GM12878 (cell line): ENCODE data around the gene MCUB. TPM values are rescaled to one million over a fixed set of nuclear protein-coding genes. Genes with fewer than 3 reads are reported as not detected.

Source experiments
- ATAC-seq: fragments of 200-7000 bp; cut with Tn5 transposase; 3 replicates; pipeline ENCODE4 v1.9.1; 2020; ENCODE audit warnings: mild to moderate bottlenecking, moderate library complexity
- BruUV-seq: library from RNA; stranded (reverse); fragments of 400-500 nt; replicated peaks from 2 replicates; lab custom pipeline; 2021; lab: Mats Ljungman, UMichigan
- CTCF ChIA-PET: fragments of 300-600 bp; sonication (Branson Sonifier 250); formaldehyde crosslinking; extraction: SDS; loops from one replicate; lab custom pipeline; 2021; ENCODE audit warnings: inconsistent platforms; lab: Yijun Ruan, JAX
- POLR2A ChIA-PET: fragments of 350-600 bp; formaldehyde crosslinking; extraction: SDS; loops from one replicate; lab custom pipeline; 2021; ENCODE audit warnings: inconsistent platforms; lab: Charles Lee
- RAD21 ChIA-PET: fragments of 300-600 bp; sonication (Branson Sonifier 250); formaldehyde crosslinking; loops from one replicate; lab custom pipeline; 2023; ENCODE audit warnings: antibody characterized with exemption; ENCODE audit not compliant: unreplicated experiment; lab: Charles Lee
- SMC1A ChIA-PET: fragments of 300-600 bp; sonication (Branson Sonifier 250); formaldehyde crosslinking; loops from one replicate; lab custom pipeline; 2023; ENCODE audit not compliant: unreplicated experiment, uncharacterized antibody; lab: Charles Lee
- DNase-seq: peaks from one replicate; pipeline ENCODE4 v3.0.0-alpha.2; 2011; ENCODE audit warnings: low read depth, low spot score
- FAIRE-seq: peaks from 3 replicates; lab custom pipeline; 2011; peaks lifted over from hg19 to GRCh38; lab: Jason Lieb, UNC
- H2AFZ ChIP-seq: 2 replicates; pipeline ENCODE4 v1.6.0; 2011; ENCODE audit warnings: low read depth, low read length, control low read depth; ENCODE audit not compliant: control insufficient read depth
- H3K27ac ChIP-seq: 2 replicates; pipeline ENCODE4 v1.5.1; 2011; ENCODE audit warnings: control low read depth; ENCODE audit not compliant: control insufficient read depth, insufficient read depth
- H3K27me3 ChIP-seq, 2 experiments: replicated peaks in 1 of 2; 2 replicates each; pipeline versions ENCODE4 v1.6.0 to v1.6.1; 2011; ENCODE audit warnings: low read length in 1 of 2; ENCODE audit not compliant: control insufficient read depth in 2 of 2, insufficient read depth in 2 of 2
- H3K36me3 ChIP-seq, 2 experiments: 2 replicates each; pipeline ENCODE4 v1.5.1; 2011; ENCODE audit warnings: low read length in 1 of 2; ENCODE audit not compliant: control insufficient read depth in 2 of 2, insufficient read depth in 2 of 2
- H3K4me1 ChIP-seq: 2 replicates; pipeline ENCODE4 v1.6.1; 2011; ENCODE audit warnings: mild to moderate bottlenecking, low read length, moderate library complexity, mixed read lengths; ENCODE audit not compliant: control insufficient read depth, insufficient read depth
- H3K4me2 ChIP-seq: 2 replicates; pipeline ENCODE4 v1.6.0; 2011; ENCODE audit warnings: control low read depth; ENCODE audit not compliant: control insufficient read depth, insufficient read depth
- H3K4me3 ChIP-seq: fragments of 200-600 bp; sonication (generic); 2 replicates; pipeline ENCODE4 v1.5.1; 2016
- H3K79me2 ChIP-seq: 2 replicates; pipeline ENCODE4 v1.6.0; 2011; ENCODE audit warnings: low read length; ENCODE audit not compliant: control insufficient read depth, insufficient read depth
- H3K9ac ChIP-seq: 2 replicates; pipeline ENCODE4 v1.8.0; 2011; ENCODE audit warnings: low read length, control low read depth, mixed read lengths; ENCODE audit not compliant: control insufficient read depth, insufficient read depth
- H3K9me3 ChIP-seq: replicated peaks from 3 replicates; pipeline ENCODE4 v1.5.1; 2011; ENCODE audit warnings: mild to moderate bottlenecking, low read length; ENCODE audit not compliant: control insufficient read depth, insufficient read depth
- H4K20me1 ChIP-seq: 2 replicates; pipeline ENCODE4 v1.6.0; 2011; ENCODE audit not compliant: control insufficient read depth, insufficient read depth
- ATF7 ChIP-seq: fragments of 450-650 bp; IDR thresholded peaks from 2 replicates; pipeline ENCODE4 v1.6.1; 2016; ENCODE audit warnings: low read depth, mild to moderate bottlenecking
- BHLHE40 ChIP-seq, 2 experiments: fragments of 450-650 bp in 1 of 2; IDR thresholded peaks; 2 replicates each; pipeline ENCODE4 v1.6.1; 2011 to 2017; ENCODE audit warnings: low read depth in 2 of 2, borderline replicate concordance in 1 of 2, improper control_type of control experiment in 1 of 2, low read length in 1 of 2, mild to moderate bottlenecking in 1 of 2
- CBFB ChIP-seq: IDR thresholded peaks from 2 replicates; pipeline ENCODE4 v1.6.1; 2016; ENCODE audit warnings: antibody characterized with exemption, low read depth
- CHD2 ChIP-seq: IDR thresholded peaks from 2 replicates; pipeline ENCODE4 v1.6.1; 2011; ENCODE audit warnings: low read depth, low read length, improper control_type of control experiment, borderline replicate concordance
- CREM ChIP-seq: IDR thresholded peaks from 2 replicates; pipeline ENCODE4 v1.6.1; 2014; ENCODE audit warnings: antibody characterized with exemption, low read depth
- EZH2 ChIP-seq: IDR thresholded peaks from 2 replicates; pipeline ENCODE4 v1.6.1; 2012; ENCODE audit warnings: low read depth, mild to moderate bottlenecking, control low read depth, inconsistent platforms, low read length, borderline replicate concordance; ENCODE audit not compliant: control insufficient read depth
- FOS ChIP-seq: IDR thresholded peaks from 3 replicates; pipeline ENCODE4 v1.6.1; 2011; ENCODE audit warnings: borderline replicate concordance; ENCODE audit not compliant: insufficient read length; ENCODE audit errors: extremely low read depth
- GATAD2B ChIP-seq: fragments of 450-650 bp; conservative IDR thresholded peaks from 2 replicates; pipeline ENCODE4 v1.6.1; 2017; ENCODE audit warnings: low read depth, mild to moderate bottlenecking, moderate library complexity
- MXI1 ChIP-seq: fragments of 150-350 bp; IDR thresholded peaks from 2 replicates; pipeline ENCODE4 v1.6.1; 2011; ENCODE audit warnings: low read depth, mild to moderate bottlenecking, inconsistent platforms, low read length, improper control_type of control experiment
- NRF1 ChIP-seq: conservative IDR thresholded peaks from 2 replicates; pipeline ENCODE4 v1.6.1; 2011; ENCODE audit warnings: mild to moderate bottlenecking, low read depth, low read length, improper control_type of control experiment
- SIN3A ChIP-seq: IDR thresholded peaks from 2 replicates; pipeline ENCODE4 v1.6.1; 2012; ENCODE audit warnings: low read depth, low read length, improper control_type of control experiment
- SP1 ChIP-seq: IDR thresholded peaks from one replicate; pipeline ENCODE4 v1.6.1; 2011; ENCODE audit warnings: low read depth, low read length
- WRNIP1 ChIP-seq: IDR thresholded peaks from 2 replicates; pipeline ENCODE4 v1.6.1; 2011; ENCODE audit warnings: low read depth, low read length, improper control_type of control experiment, borderline replicate concordance
- ZNF207 ChIP-seq: fragments of 450-650 bp; IDR thresholded peaks from 2 replicates; pipeline ENCODE4 v1.6.1; 2014; ENCODE audit warnings: antibody characterized with exemption, mild to moderate bottlenecking, borderline replicate concordance
- WGBS: methylation state at CpG from one replicate; pipeline ENCODE4 v1.1.6; 2016; ENCODE audit warnings: low lambda C conversion rate; ENCODE audit not compliant: insufficient replicate concordance, insufficient coverage; ENCODE audit errors: missing lambda C conversion rate; 5-methylcytosine and 5-hydroxymethylcytosine counted together
- in situ Hi-C: fragments of 300-500 bp; cut with MboI; formaldehyde crosslinking; loops from 9 replicates; pipeline ENCODE4 v1.14.3; 2018; ENCODE audit warnings: mixed read lengths
- intact Hi-C: fragments of 100-400 bp; cut with micrococcal nuclease; formaldehyde crosslinking; loops from one replicate; pipeline ENCODE4 v1.14.2; 2022; ENCODE audit not compliant: unreplicated experiment
- polyA plus RNA-seq, 11 experiments: library from polyadenylated mRNA; depleted of rRNA in 4 of 11; unstranded in 6 of 11; stranded (reverse) in 5 of 11; fragments of >200 nt; fragmentation: Nextera tagmentation in 4 of 11; fragmentation: Illumina TruSeq in 1 of 11; extraction: Ambion mirVana in 4 of 11; extraction: Trizol in 1 of 11; gene quantifications; 1 replicate in 1 of 11; 2 replicates in 10 of 11; pipeline versions ENCODE4 v1.2.1 to v1.2.3, GENCODE V29; 2011 to 2016; ENCODE audit warnings: inconsistent platforms in 2 of 11, missing spikeins in 2 of 11, low read depth in 1 of 11
- total RNA-seq, 4 experiments: library from RNA; depleted of rRNA in 3 of 4; stranded (reverse); fragments of >200 nt in 3 of 4; fragmentation: Illumina TruSeq in 1 of 4; extraction: Trizol in 1 of 4; gene quantifications; 2 replicates each; pipeline versions ENCODE4 v1.2.1 to v1.2.3, GENCODE V29; 2013 to 2021
- TF ChIP-seq, protein P1 (sequence below): IDR thresholded peaks from 2 replicates; pipeline ENCODE4 v1.6.1; 2012; ENCODE audit warnings: low read length, inconsistent platforms
- TF ChIP-seq, protein P2 (sequence below): fragments of 450-650 bp; formaldehyde crosslinking; IDR thresholded peaks from 2 replicates; pipeline ENCODE4 v1.4.0; 2020; ENCODE audit warnings: mild to moderate bottlenecking, moderate library complexity
- TF ChIP-seq, protein P3 (sequence below): fragments of 450-650 bp; IDR thresholded peaks from 2 replicates; pipeline ENCODE4 v1.6.1; 2016; ENCODE audit warnings: mild to moderate bottlenecking, moderate library complexity, borderline replicate concordance

MCUB gene
- total and polyA plus RNA-seq, 10 of the 15 experiments (the other 5 are each of a cell fraction or from before 2014, with no cell fraction given), result 4.7 to 63.7 (median 39.4) TPM

DNA sequence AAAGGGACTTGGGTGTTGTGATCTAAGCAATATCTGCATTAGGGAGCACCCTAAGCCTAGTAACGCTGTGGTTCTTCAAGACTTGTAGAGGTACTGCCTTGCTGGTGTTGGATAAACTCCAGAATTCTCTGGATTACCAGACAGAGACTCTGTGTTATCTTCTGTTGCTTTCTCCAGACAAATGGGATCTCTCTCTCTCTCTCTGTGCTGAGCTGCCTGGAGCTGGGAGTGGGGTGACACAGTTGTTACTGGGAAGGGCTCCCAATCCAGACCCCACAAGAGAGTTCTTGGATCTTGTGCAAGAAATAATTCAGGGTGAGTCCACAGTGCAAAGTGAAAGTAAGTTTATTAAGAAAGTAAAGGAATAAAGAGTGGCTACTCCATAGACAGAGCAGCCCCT, 48.8 kb downstream of the MCUB start:
- intact Hi-C loops, result no loop called here
- H3K4me1 ChIP-seq, result no peaks in the 10 kb centered on the region
- no peak overlapping the region for H3K4me3 ChIP-seq
- no peak overlapping the region for H3K4me2 ChIP-seq
- no peak overlapping the region for H2AFZ ChIP-seq
- no peak overlapping the region for H3K27ac ChIP-seq
- H4K20me1 ChIP-seq, result no peaks in the 10 kb centered on the region
- ChIA-PET CTCF (no interaction called here), POLR2A (no interaction called here), RAD21 (no interaction called here), SMC1A (no interaction called here)
- H3K9me3 ChIP-seq, result peaks cover 4% of the 10 kb centered on the region
- ATAC-seq (no peak), FAIRE-seq (no peak), DNase-seq (no peak)
- 89% methylated on average over 1 of the region's 1 CpG for WGBS
- H3K79me2 ChIP-seq, result no peaks in the 10 kb centered on the region
- in situ Hi-C loops, result no loop called here
- peaks cover 0 to 2% of the 10 kb centered on the region in 2 experiments; a peak in 2 of 4 replicates for H3K36me3 ChIP-seq
- BruUV-seq, result no TSS peak
- no peak overlapping the region for H3K9ac ChIP-seq
- H3K27me3 ChIP-seq, result no peaks in the 10 kb centered on the region
- TF ChIP-seq SIN3A (no peak), ATF7 (no peak), SP1 (no peak), CREM (no peak), WRNIP1 (no peak), ZNF207 (no peak), GATAD2B (no peak), CBFB (no peak), FOS (no peak), CHD2 (no peak), NRF1 (no peak), BHLHE40 (IDR thresholded peaks at IDR 0.05; ENCODE audit: borderline replicate concordance in 1 of 2, low read depth in 2 of 2, low read length in 1 of 2) (no peak), EZH2 (no peak), MXI1 (no peak)
- TF ChIP-seq, protein P1, sequence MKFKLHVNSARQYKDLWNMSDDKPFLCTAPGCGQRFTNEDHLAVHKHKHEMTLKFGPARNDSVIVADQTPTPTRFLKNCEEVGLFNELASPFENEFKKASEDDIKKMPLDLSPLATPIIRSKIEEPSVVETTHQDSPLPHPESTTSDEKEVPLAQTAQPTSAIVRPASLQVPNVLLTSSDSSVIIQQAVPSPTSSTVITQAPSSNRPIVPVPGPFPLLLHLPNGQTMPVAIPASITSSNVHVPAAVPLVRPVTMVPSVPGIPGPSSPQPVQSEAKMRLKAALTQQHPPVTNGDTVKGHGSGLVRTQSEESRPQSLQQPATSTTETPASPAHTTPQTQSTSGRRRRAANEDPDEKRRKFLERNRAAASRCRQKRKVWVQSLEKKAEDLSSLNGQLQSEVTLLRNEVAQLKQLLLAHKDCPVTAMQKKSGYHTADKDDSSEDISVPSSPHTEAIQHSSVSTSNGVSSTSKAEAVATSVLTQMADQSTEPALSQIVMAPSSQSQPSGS, result no peak
- TF ChIP-seq, protein P2, sequence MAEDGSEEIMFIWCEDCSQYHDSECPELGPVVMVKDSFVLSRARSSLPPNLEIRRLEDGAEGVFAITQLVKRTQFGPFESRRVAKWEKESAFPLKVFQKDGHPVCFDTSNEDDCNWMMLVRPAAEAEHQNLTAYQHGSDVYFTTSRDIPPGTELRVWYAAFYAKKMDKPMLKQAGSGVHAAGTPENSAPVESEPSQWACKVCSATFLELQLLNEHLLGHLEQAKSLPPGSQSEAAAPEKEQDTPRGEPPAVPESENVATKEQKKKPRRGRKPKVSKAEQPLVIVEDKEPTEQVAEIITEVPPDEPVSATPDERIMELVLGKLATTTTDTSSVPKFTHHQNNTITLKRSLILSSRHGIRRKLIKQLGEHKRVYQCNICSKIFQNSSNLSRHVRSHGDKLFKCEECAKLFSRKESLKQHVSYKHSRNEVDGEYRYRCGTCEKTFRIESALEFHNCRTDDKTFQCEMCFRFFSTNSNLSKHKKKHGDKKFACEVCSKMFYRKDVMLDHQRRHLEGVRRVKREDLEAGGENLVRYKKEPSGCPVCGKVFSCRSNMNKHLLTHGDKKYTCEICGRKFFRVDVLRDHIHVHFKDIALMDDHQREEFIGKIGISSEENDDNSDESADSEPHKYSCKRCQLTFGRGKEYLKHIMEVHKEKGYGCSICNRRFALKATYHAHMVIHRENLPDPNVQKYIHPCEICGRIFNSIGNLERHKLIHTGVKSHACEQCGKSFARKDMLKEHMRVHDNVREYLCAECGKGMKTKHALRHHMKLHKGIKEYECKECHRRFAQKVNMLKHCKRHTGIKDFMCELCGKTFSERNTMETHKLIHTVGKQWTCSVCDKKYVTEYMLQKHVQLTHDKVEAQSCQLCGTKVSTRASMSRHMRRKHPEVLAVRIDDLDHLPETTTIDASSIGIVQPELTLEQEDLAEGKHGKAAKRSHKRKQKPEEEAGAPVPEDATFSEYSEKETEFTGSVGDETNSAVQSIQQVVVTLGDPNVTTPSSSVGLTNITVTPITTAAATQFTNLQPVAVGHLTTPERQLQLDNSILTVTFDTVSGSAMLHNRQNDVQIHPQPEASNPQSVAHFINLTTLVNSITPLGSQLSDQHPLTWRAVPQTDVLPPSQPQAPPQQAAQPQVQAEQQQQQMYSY (CRISPR knock-in tag), result no peak
- TF ChIP-seq, protein P3, sequence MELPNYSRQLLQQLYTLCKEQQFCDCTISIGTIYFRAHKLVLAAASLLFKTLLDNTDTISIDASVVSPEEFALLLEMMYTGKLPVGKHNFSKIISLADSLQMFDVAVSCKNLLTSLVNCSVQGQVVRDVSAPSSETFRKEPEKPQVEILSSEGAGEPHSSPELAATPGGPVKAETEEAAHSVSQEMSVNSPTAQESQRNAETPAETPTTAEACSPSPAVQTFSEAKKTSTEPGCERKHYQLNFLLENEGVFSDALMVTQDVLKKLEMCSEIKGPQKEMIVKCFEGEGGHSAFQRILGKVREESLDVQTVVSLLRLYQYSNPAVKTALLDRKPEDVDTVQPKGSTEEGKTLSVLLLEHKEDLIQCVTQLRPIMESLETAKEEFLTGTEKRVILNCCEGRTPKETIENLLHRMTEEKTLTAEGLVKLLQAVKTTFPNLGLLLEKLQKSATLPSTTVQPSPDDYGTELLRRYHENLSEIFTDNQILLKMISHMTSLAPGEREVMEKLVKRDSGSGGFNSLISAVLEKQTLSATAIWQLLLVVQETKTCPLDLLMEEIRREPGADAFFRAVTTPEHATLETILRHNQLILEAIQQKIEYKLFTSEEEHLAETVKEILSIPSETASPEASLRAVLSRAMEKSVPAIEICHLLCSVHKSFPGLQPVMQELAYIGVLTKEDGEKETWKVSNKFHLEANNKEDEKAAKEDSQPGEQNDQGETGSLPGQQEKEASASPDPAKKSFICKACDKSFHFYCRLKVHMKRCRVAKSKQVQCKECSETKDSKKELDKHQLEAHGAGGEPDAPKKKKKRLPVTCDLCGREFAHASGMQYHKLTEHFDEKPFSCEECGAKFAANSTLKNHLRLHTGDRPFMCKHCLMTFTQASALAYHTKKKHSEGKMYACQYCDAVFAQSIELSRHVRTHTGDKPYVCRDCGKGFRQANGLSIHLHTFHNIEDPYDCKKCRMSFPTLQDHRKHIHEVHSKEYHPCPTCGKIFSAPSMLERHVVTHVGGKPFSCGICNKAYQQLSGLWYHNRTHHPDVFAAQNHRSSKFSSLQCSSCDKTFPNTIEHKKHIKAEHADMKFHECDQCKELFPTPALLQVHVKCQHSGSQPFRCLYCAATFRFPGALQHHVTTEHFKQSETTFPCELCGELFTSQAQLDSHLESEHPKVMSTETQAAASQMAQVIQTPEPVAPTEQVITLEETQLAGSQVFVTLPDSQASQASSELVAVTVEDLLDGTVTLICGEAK, result no peak
